ENCODE data around the gene KIAA1549. TPM values are rescaled to one million over a fixed set of nuclear protein-coding genes. Genes with fewer than 3 reads are reported as not detected.
"Not testable (repeated sequence)": the region's sequence is repeated elsewhere in the genome, so short reads cannot be mapped to it uniquely, and the experiment has no call there.

KIAA1549 gene
- total RNA-seq, 2 experiments from 2014 or later, result 0.46 to 0.53 TPM

DNA sequence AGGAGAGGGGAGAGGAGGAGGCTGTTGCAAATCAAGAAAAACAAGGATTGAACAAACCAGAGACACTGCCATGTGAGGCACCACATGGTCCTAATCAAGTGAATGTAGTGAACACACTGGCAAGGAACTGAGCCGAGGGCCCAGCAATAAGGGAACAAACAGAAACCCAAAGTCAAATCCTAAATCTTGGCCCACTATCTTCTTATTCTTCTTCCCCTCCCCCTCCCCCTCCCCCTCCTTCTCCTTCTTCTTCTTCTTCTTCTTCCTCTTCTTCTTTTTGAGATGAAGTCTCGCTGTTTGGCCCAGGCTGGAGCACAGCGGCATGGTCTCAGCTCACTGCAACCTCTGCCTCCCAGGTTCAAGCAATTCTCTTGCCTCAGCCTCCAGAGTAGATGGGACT, 24.0 kb downstream of the KIAA1549 start:
- ATAC-seq (no peak), DNase-seq (no peak)
- intact Hi-C loops (cut with DNase I, micrococcal nuclease), result no loop called here

DNA sequence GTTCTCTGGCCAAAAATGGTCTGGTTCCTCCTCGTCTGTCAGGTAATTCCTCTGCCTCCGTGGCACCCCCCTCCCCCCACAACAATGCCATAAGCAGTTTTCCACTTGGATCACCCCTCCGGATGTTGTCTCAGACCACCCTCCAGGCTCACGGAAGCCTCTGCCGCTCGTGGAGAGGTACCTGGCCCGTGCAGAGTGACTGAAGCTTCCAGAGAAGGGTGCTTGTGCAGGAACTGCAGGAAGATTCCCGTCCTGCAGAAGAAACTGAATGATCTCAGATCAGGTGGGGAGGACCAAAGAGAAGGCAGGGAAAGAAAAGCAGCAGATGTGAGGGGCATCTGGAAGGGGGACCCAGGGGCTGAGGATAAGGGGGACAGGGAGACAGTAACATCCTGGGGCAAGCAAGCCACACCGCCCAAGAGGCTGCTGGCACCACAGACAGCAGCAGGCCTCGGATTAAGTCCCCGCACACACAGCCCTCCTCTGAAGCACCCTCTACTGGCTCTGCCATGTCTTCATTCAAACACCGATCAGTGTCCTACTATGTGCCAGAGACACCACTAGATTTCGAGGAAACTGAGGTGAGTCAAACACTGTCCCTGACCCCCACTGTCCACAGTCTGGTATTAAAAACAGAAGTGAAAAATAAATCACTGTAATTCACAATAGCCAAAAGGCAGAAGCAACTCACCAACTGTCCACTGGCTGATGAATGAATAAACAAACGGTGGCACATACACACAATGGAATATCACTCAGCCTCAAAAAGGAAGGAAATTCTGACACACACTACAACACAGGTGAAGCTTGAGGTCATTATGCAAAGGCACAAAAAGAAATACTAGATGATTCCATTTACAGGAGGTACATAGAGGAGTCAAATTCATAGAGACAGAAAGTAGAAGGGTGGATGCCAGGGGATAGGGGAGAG, 26.4 kb downstream of the KIAA1549 start:
- ChIA-PET CTCF (interaction anchor here (1.3 to 1.5 kb wide), 2 partner anchors 15 to 68 kb away, joined by 3 read pairs; no protein-coding TSS in a partner anchor), POLR2A (no interaction called here)
- H3K27me3 Mint-ChIP-seq, result peaks cover 3% of the 10 kb centered on the region
- no peak overlapping the region for H3K4me3 Mint-ChIP-seq
- DNase-seq, result no peak
- H3K27ac Mint-ChIP-seq, result no peak overlapping the region
- no peaks in the 10 kb centered on the region for H3K4me1 Mint-ChIP-seq
- H3K36me3 Mint-ChIP-seq (ENCODE audit: low read depth), result no peaks in the 10 kb centered on the region
- no peak for ATAC-seq
- intact Hi-C loops (cut with DNase I, micrococcal nuclease), result no loop called here
- peaks cover 4% of the 10 kb centered on the region for H3K9me3 Mint-ChIP-seq (ENCODE audit: low read depth)

More for the DNA sequence above, 24.0 kb downstream of the KIAA1549 start:
- POLR2A ChIA-PET, result no interaction called here
- Mint-ChIP-seq H3K4me1 (no peaks in the 10 kb centered on the region), H3K27me3 (no peaks in the 10 kb centered on the region), H3K36me3 (ENCODE audit: low read depth) (no peaks in the 10 kb centered on the region), H3K9me3 (ENCODE audit: low read depth) (peaks cover 4% of the 10 kb centered on the region), H3K4me3 (no peak overlapping the region), H3K27ac (no peak overlapping the region)
- CTCF ChIA-PET, result no interaction called here

DNA sequence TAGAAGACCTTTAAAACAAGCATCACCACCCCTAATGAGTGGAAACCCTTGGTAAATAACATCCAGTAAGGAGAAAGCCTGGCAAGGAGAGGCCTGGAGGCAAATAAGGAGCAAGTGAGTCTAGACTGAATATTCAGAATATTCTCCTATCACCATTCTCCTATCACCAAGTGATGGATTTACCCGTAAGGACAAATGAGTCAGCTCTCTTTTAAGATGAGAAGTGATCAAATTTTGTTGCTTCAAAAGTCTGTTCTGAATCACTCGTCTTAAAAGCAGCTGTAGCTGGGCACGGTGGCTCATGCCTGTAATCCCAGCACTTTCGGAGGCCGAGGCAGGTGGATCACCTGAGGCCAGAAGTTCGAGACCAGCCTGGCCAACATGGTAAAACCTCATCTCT, 28.4 kb downstream of the KIAA1549 start:
- H3K4me1 Mint-ChIP-seq, result no peaks in the 10 kb centered on the region
- H3K4me3 Mint-ChIP-seq, result no peak overlapping the region
- H3K36me3 Mint-ChIP-seq (ENCODE audit: low read depth), result no peaks in the 10 kb centered on the region
- POLR2A ChIA-PET, result no interaction called here
- H3K9me3 Mint-ChIP-seq (ENCODE audit: low read depth), result peaks cover 4% of the 10 kb centered on the region
- H3K27me3 Mint-ChIP-seq, result peaks cover 3% of the 10 kb centered on the region
- DNase-seq (no peak), ATAC-seq (no peak)
- CTCF ChIA-PET, result interaction anchor here (0.7 to 1.5 kb wide), 3 partner anchors 9 to 17 kb away, joined by 3 to 4 read pairs (median 3); no protein-coding TSS in a partner anchor
- no peak overlapping the region for H3K27ac Mint-ChIP-seq
- intact Hi-C loops (cut with DNase I, micrococcal nuclease), result no loop called here

DNA sequence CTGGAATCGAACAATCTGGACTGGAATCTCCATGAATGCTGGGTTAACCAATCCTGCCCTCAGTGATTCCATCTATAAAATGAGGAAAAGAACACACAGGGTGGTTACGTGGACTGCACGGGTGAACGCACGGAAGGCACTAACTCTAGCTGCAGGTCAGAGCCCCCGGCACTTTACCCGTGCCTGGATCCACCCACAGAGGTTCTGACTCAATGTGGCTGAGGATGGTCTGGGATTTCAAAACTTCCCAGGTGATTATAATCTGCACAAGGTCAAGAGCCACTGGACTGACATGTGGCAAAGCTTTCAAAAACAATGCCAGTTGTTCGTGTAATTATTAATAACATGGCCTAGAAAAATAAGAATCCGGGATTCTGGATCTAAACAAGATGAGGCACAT, 29.2 kb downstream of the KIAA1549 start:
- Mint-ChIP-seq H3K27me3 (peaks cover 3% of the 10 kb centered on the region), H3K36me3 (ENCODE audit: low read depth) (no peaks in the 10 kb centered on the region), H3K4me1 (no peaks in the 10 kb centered on the region), H3K4me3 (no peak overlapping the region), H3K9me3 (ENCODE audit: low read depth) (peaks cover 4% of the 10 kb centered on the region), H3K27ac (no peak overlapping the region)
- POLR2A ChIA-PET, result no interaction called here
- intact Hi-C loops (cut with DNase I, micrococcal nuclease), result no loop called here
- DNase-seq (no peak), ATAC-seq (no peak)
- CTCF ChIA-PET, result interaction anchor here (1.3 kb wide), 1 partner anchor 10 kb away, joined by 4 read pairs; no protein-coding TSS in a partner anchor

DNA sequence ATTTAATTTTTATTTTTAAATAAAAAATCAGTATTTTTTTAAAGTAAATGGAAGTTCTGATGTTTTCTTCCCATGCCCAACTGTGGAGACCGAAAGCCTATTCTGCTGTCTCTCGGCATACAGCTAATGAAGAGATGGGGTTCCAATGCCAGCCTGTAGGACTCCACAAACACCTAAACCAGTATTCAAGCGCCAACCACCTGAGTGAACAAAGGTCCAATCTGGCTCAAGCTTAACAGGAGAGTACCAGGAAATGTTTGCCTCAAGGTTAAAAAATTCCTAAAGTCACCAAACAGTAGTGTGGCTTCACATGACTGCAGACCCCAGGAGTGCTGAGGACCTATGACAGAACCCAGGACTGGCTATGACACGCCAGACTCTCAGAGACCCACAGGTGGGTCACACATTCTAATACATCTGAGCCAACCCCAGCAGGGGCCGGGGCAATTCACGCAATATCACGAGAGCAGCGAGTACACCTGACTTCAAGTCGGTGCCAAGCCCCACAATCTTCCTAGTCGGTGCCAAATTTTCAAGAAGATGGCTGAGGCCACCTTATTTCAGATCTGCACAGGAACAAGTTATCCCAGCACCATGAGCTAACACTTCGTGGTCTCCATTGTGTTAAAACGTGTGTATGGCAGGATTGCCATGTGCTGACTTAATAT, 31.6 kb downstream of the KIAA1549 start:
- Mint-ChIP-seq H3K9me3 (ENCODE audit: low read depth) (no peaks in the 10 kb centered on the region), H3K27me3 (peaks cover 3% of the 10 kb centered on the region), H3K4me1 (no peaks in the 10 kb centered on the region), H3K27ac (no peak overlapping the region), H3K36me3 (ENCODE audit: low read depth) (no peaks in the 10 kb centered on the region), H3K4me3 (no peak overlapping the region)
- ChIA-PET CTCF (interaction anchor here (0.6 kb wide), 1 partner anchor 302 kb away, joined by 3 read pairs; no protein-coding TSS in a partner anchor), POLR2A (no interaction called here)
- DNase-seq (no peak), ATAC-seq (no peak)
- intact Hi-C loops (cut with DNase I, micrococcal nuclease), result no loop called here

DNA sequence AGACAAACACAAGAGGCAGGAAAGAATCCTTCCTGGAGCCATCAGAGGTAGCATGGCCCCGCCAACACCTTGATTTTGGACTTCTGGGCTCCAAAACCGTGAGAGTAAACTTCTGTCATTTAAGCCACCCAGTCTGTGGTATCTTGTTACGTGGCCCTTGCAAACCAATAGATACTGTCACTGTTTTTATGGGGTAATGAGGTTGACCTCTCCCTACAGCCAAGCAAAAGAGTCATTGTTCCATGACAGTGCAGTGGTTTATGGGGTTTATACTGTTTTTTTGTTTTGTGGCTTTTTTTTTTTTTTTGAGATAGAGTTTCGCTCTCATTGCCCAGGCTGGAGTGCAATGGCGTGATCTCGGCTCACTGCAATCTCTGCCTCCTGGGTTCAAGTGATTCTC, 32.8 kb downstream of the KIAA1549 start:
- Mint-ChIP-seq H3K4me3 (no peak overlapping the region), H3K36me3 (ENCODE audit: low read depth) (no peaks in the 10 kb centered on the region), H3K9me3 (ENCODE audit: low read depth) (no peaks in the 10 kb centered on the region), H3K27ac (no peak overlapping the region), H3K4me1 (no peaks in the 10 kb centered on the region), H3K27me3 (peaks cover 3% of the 10 kb centered on the region)
- CTCF ChIA-PET, result no interaction called here
- no peak for DNase-seq
- no peak for ATAC-seq
- intact Hi-C loops (cut with DNase I, micrococcal nuclease), result no loop called here
- POLR2A ChIA-PET, result no interaction called here

DNA sequence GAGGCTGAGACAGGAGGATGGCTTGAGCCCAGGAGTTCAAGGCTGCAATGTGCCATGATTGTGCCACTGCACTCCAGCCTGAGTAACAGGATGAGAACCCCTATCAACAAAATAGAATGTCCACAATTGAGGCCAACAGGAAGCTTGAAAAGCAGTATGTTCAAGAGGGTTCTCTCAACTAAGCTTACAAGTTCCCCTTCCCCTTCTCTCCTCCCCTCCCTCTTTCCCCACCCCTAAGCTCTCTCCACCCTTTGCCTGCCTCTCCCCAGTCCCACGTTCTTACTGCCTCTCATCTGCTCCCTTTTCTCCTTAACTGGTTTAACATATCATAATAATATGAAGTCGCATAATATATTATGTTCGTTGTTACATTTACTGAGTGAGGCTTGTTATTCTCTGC, 35.4 kb downstream of the KIAA1549 start:
- no peaks in the 10 kb centered on the region for H3K36me3 Mint-ChIP-seq (ENCODE audit: low read depth)
- H3K9me3 Mint-ChIP-seq (ENCODE audit: low read depth), result no peaks in the 10 kb centered on the region
- CTCF ChIA-PET, result interaction anchor here (0.6 kb wide), 1 partner anchor 41 kb away, joined by 3 read pairs; no protein-coding TSS in a partner anchor

DNA sequence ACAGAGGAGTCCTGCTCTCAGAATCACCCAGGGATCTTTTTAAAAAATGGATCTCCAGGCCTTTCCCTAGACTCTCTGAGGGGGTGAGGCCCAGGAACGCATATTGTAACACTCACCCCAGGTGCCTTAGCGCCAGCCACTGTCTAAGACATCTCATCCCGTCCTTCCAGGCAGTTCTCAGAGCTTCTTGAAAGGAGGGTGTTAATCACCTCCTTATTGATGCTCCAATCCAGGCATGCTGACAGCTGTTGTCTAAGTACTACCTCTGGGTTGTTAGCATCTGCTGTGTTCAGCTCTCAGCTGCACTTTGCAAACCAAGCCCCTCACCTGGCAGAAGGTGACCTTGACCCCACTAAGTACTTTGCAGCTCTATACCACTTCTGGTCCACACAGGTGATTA, 36.0 kb downstream of the KIAA1549 start:
- Mint-ChIP-seq H3K4me1 (no peaks in the 10 kb centered on the region), H3K27ac (no peak overlapping the region), H3K9me3 (ENCODE audit: low read depth) (no peaks in the 10 kb centered on the region), H3K27me3 (no peaks in the 10 kb centered on the region), H3K36me3 (ENCODE audit: low read depth) (no peaks in the 10 kb centered on the region), H3K4me3 (no peak overlapping the region)
- intact Hi-C loops (cut with DNase I, micrococcal nuclease), result no loop called here
- no peak for ATAC-seq
- POLR2A ChIA-PET, result no interaction called here
- no peak for DNase-seq
- CTCF ChIA-PET, result interaction anchor here (0.6 kb wide), 1 partner anchor 42 kb away, joined by 3 read pairs; no protein-coding TSS in a partner anchor

More for the DNA sequence above, 35.4 kb downstream of the KIAA1549 start:
- no peak overlapping the region for H3K4me3 Mint-ChIP-seq
- ATAC-seq, result no peak
- DNase-seq, result no peak
- no peak overlapping the region for H3K27ac Mint-ChIP-seq
- POLR2A ChIA-PET, result no interaction called here
- H3K4me1 Mint-ChIP-seq, result no peaks in the 10 kb centered on the region
- H3K27me3 Mint-ChIP-seq, result no peaks in the 10 kb centered on the region
- intact Hi-C loops (cut with DNase I, micrococcal nuclease), result no loop called here

DNA sequence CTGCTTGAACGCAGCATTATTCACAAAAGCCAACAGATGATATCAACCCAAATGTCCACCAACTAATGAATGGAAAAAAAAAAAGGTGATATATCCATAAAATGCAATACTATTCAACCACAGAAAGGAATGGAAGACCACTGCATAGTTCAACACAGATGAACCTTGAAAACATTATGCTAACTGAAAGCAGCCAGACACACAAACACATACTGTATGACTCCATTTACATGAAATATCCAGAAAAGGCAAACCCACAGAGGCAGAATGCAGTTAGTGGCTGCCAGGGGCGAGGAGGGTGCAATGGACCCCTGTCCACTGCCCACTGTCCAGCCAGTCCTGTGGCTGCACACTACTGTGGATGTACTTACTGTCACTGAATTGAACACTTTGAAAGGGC, 36.6 kb downstream of the KIAA1549 start:
- no peak overlapping the region for H3K4me3 Mint-ChIP-seq
- intact Hi-C loops (cut with DNase I, micrococcal nuclease), result no loop called here
- no peak overlapping the region for H3K27ac Mint-ChIP-seq
- no peaks in the 10 kb centered on the region for H3K9me3 Mint-ChIP-seq (ENCODE audit: low read depth)
- DNase-seq (no peak), ATAC-seq (no peak)
- no peaks in the 10 kb centered on the region for H3K36me3 Mint-ChIP-seq (ENCODE audit: low read depth)
- no peaks in the 10 kb centered on the region for H3K27me3 Mint-ChIP-seq
- no peaks in the 10 kb centered on the region for H3K4me1 Mint-ChIP-seq
- ChIA-PET CTCF (no interaction called here), POLR2A (no interaction called here)

DNA sequence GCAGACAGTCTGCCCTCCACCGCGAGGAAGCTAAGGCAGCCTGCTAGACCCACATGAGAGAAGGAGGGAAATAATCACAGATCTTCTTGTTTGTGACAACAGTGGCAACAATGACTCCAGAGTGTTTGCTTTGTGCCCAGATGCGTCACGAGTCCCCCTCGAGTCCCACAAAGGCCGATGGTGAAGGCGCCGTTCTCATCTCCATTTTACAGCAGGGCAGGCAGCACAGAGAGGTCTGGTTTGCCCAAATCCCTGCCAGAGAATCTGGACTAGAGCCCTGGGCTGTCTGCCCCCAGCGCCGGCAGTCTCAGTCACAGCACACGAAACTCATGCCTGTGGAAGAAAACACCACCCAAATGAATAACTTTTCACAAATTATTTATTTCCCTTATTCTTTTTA, 38.1 kb downstream of the KIAA1549 start:
- no peaks in the 10 kb centered on the region for H3K27me3 Mint-ChIP-seq
- H3K36me3 Mint-ChIP-seq (ENCODE audit: low read depth), result no peaks in the 10 kb centered on the region
- no peaks in the 10 kb centered on the region for H3K9me3 Mint-ChIP-seq (ENCODE audit: low read depth)

DNA sequence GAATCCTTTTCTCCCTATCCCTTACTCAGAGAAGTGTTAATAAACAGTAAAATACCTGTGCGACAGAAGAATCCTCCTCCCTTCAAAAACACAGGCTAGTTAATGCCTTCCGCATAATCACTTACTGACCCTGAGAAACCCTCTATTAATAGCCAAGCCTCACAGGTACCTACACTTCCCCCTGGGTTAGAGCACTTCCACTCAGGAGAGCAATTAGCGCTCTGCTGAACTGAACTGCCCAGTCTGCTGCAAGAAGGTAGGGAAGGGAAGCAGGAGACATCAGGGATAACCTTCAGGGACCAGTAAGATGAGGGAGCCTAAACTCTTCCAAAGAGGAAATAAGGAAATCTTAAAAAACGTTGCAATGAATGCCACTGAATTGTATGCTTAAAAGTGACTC, 39.6 kb downstream of the KIAA1549 start:
- Mint-ChIP-seq H3K27ac (no peak overlapping the region), H3K4me1 (no peaks in the 10 kb centered on the region), H3K4me3 (no peak overlapping the region), H3K27me3 (no peaks in the 10 kb centered on the region), H3K36me3 (ENCODE audit: low read depth) (no peaks in the 10 kb centered on the region), H3K9me3 (ENCODE audit: low read depth) (no peaks in the 10 kb centered on the region)
- no peak for DNase-seq
- intact Hi-C loops (cut with DNase I, micrococcal nuclease), result no loop called here
- ChIA-PET CTCF (interaction anchor here (0.6 kb wide), 2 partner anchors 108 to 133 kb away, joined by 3 read pairs; no protein-coding TSS in a partner anchor), POLR2A (no interaction called here)
- no peak for ATAC-seq

More for the DNA sequence above, 38.1 kb downstream of the KIAA1549 start:
- no peak for ATAC-seq
- Mint-ChIP-seq H3K4me3 (no peak overlapping the region), H3K4me1 (no peaks in the 10 kb centered on the region), H3K27ac (no peak overlapping the region)
- ChIA-PET CTCF (no interaction called here), POLR2A (no interaction called here)
- intact Hi-C loops (cut with DNase I, micrococcal nuclease), result no loop called here
- no peak for DNase-seq

DNA sequence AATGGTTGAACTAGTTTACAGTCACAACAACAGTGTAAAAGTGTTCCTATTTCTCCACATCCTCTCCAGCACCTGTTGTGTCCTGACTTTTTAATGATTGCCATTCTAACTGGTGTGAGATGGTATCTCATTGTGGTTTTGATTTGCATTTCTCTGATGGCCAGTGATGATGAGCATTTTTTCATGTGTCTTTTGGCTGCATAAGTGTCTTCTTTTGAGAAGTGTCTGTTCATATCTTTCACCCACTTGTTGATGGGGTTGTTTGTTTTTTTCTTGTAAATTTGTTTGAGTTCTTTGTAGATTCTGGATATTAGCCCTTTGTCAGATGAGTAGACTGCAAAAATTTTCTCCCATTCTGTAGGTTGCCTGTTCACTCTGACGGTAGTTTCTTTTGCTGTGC, 40.6 kb downstream of the KIAA1549 start:
- not testable (repeated sequence) for H3K4me3 Mint-ChIP-seq

More for the DNA sequence above, 40.6 kb downstream of the KIAA1549 start:
- H3K4me1 Mint-ChIP-seq; H3K27ac Mint-ChIP-seq; POLR2A ChIA-PET; intact Hi-C loops (cut with DNase I, micrococcal nuclease); H3K9me3 Mint-ChIP-seq (ENCODE audit: low read depth); H3K36me3 Mint-ChIP-seq (ENCODE audit: low read depth); DNase-seq; H3K27me3 Mint-ChIP-seq; ATAC-seq; CTCF ChIA-PET: not testable (repeated sequence)

All from activated CD4-positive, alpha-beta T cell treated with anti-CD3 and anti-CD28 coated beads for 36 hours (primary cell).